HG02763 (cell line): ENCODE measurements around the gene HAPSTR1.

Experiments used
- ATAC-seq: cut with Tn5 transposase; IDR thresholded peaks from one replicate; pipeline ENCODE4 v1.9.1; 2021; ENCODE audit warnings: mild to moderate bottlenecking, moderate library complexity; ENCODE audit not compliant: unreplicated experiment

Gene HAPSTR1

GRCh38 chr16:9095656-9096397 lies 4.4 kb downstream of the HAPSTR1 start:
- ATAC-seq, result no peak

DNA sequence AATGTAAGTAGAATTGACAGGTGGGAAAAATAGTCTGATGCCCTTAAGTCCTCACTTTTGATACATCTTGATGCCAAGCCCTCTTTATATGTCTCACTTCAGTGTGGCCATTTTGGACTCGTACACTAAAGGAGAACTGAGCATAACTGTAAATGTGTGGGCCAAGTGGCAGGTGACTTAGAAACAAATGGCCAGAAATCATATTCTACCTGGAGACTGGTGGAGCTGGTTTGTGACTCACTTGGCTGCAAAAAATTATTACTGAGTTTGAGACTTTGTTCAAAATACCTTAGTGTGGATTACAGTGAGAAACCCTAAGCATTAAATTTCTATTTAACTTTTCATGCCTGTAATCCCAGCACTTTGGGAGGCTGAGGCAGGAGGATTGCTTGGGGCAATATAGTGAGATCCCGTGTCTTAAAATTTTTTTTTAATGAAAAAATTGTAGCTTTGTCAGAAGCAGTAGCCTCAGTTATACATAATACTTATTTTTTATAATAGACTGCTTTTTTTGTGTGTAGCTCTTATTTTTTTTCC lies 5.0 kb downstream of the HAPSTR1 start:
- ATAC-seq, result no peak

DNA sequence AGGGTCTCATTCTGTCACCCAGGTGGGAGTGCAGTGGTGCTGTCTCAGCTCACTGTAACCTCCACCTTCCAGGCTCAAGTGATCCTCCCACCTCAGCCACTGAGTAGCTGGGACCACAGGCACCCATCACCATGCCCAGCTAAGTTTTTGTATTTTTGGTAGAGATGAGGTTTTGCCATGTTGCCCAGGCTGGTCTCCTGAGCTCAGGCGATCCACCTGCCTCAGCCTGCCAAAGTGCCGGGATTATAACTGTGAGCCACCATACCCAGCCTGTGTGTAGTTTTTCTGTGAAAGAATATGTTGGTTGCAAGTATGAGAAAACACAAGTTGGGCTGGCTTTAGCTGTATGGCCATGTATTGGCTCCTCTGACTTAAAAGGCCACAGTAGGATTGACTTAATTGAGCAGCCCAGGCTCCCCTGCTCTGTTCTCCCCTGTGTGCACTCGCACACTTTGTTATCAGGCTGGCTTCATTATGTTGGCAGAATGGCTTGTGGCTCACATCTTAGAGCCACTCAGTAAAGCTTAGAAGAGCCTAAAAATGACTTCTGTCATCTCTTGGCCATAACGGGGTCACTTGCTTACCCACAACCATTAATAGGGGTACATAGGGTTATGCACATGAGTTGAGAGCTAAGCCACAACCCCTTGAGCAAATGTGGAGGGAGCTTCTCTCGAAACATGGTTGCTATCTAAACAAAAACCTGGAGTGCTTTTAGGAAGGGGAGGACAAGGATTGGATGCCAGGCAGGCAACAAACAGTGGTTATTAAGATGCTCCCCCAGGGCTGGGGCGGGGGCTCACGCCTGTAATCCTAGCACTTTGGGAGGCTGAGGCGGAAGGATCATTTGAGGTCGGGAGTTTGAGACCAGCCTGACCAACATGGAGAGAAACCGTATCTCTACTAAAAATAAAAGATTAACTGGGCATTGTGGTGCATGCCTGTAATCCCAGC lies 6.1 kb downstream of the HAPSTR1 start:
- ATAC-seq, result no peak

DNA sequence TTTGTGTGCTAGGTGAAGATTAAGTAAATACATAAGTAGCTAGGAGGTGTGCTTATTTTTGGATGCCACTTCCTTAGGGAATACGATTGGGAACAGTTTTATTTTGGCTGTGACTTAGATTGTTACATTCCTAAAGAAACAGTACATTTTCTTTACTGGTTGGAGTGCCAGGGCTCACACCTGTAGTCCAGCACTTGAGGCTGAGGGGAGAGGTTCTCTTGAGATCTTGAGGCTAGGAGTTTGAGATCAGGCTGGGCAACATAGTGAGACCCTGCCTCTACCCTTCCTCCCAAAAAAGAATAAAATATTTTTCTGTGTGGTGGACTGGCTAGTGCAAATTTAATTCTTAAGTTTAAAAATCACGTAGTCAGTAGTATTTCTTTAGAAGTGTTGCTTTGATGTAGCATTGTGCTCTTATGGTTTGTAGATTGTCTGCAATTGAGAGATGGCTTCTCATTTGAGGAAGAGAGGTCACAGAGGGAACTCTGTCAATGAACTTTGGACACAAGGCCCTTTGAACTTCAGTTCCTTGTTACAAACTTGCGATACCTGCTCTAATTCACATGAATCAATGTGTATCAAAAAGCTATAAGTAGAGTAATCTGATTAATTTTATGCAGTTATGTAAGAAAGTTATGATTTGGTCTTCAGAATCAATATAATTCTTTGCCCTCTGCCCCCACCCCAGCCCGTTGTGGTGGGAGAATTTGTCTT lies 7.1 kb downstream of the HAPSTR1 start:
- no peak for ATAC-seq

GRCh38 chr16:9099131-9099625 lies 7.7 kb downstream of the HAPSTR1 start:
- ATAC-seq, result peak; percentile 36

DNA sequence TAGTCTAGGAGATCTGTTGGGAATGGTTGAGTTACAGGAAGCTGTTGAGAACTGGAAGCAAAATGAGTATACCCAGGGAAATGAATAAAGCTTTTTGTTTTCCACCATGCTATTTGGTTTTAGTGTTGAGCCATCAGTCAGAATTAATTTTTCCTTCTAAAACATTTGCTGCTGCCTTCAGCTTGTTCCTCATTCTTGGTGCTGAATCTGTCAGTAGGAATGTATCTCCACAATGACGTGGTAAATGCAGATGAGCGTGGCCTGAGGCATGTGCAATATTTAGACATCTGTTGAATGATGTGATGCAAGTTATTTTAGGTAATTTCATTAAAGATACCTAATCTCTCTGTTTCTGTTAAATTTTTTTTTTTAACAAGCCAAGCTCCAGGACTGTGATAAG lies 10.9 kb downstream of the HAPSTR1 start:
- ATAC-seq, result no peak

DNA sequence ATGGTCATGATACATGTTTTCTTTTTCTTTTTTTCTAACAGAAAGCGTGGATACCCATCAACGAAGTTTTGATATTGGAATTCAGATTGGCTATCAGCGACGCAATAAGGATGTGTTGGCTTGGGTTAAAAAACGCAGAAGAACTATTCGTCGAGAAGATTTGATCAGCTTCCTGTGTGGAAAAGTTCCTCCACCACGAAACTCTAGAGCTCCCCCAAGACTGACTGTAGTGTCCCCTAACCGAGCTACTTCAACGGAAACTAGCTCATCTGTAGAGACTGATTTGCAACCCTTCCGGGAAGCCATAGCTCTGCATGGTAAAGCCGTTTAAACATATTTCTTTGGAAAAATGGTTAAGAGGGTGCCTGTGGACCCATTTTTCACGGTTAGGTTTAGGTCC lies 11.5 kb downstream of the HAPSTR1 start:
- no peak for ATAC-seq

DNA sequence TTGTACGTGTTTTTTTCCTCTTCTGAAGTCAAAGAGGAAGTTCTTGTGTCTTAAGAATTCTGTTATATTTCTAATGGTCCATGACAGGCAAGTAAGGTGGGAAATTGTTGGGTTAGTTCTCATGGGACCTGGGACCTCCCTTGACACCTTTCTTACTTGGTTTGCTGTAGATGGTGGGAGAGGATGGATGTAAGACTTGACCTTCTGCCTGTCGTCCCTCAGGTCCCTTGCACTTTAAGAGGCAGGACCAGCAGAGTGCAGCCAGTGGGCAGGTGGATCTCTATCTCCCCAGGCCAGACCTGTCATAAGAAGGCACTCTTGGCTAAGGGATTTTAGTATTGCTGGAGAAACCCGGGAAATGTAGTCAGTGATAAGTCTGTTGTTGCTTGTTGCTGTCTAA lies 12.1 kb downstream of the HAPSTR1 start:
- no peak for ATAC-seq

DNA sequence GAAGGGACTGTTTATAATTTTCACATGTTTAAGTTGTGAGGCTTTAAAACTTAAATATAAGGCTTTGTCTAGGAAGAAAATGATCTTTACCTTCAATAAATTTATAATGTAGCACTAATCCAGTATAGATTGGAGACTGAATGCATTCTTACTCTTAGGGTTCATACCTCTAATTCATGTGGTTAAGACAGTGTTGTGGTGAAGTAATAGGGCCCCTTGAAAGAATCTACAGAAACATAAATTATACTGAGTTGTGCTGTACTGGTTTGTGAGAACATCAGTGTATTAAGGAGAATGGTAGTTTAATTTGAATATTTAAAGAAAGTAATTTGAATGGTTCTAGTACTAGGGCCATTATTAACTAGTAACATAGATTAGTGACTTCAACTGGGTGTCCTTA lies 13.7 kb downstream of the HAPSTR1 start:
- ATAC-seq, result no peak

GRCh38 chr16:9107025-9107970 lies 15.9 kb downstream of the HAPSTR1 start:
- ATAC-seq, result no peak

GRCh38 chr16:9109255-9109654 lies 17.8 kb downstream of the HAPSTR1 start:
- ATAC-seq, result no peak

DNA sequence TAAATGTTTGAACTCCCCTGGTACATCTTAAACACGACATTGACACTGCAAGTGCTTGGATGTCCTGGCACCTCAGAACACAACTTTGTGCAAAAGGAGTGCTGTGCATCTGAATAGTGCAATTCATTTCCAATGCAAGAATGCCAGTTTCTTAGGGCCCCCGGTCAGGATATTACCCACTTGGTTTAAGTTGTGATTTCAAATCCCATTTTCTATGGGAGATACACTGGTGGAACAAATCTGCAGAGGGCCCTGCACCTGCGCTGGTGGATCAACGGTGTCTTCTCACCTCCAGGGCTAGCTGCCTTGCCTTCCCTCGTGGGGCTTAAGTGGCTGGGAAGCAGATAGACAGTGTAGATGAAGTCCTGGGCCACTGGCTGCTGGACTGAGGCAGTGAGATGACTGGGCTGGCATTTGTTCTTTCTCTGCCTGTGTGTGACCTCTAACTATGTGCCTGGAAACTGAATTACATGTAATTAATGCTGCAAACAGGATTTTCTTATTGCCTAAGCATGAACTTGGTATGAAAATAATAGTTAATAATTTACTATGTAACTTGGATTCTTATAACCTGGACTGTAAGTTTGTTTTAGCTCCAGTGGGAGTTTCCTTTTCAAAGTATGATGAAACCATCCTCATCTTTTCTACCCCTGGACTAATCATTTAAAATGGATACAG lies 20.9 kb downstream of the HAPSTR1 start:
- ATAC-seq, result no peak

DNA sequence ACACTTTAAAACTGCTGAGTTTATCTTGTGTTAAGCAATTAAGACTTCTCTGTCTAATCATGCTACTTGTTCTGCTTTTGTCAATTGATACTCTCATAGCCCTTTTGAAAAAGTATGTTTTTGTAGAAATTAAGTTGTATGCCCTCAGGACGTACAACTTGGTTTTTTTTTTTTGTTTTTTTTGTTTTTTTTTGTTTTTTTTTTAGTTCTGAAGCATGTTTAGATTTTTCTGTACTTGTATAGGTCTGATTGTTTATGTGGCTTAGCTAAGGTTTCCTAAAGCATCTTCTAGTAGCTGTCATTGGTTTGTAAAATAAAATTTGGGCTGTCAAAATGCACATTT lies 21.4 kb downstream of the HAPSTR1 start:
- ATAC-seq, result no peak

- ATAC-seq, result no peak
Observed at GRCh38 chr16:9113707-9114106, 22.3 kb downstream of the HAPSTR1 start.

- ATAC-seq, result no peak
Observed at GRCh38 chr16:9114112-9114511, 22.7 kb downstream of the HAPSTR1 start.

DNA sequence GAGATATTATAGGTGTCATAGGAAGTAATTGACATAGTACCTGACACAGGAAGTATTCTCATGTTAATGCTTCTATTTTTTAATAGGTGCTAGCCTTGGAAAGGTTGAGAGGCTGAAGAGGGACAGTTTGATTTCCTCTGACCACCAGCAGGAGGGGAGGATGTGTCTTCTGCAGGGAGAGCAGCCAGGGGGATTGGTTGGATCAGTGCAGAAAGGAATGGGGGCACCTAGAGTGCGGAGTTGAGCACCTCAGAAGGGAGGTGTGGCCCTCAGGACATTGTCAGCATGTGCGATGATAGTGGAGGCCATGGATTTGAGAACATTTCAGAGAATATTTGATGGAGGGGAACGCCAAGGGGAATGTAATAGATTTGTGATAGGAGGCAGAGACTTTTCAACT lies 23.4 kb downstream of the HAPSTR1 start:
- ATAC-seq, result no peak

GRCh38 chr16:9115277-9115676 lies 23.8 kb downstream of the HAPSTR1 start:
- no peak for ATAC-seq

DNA sequence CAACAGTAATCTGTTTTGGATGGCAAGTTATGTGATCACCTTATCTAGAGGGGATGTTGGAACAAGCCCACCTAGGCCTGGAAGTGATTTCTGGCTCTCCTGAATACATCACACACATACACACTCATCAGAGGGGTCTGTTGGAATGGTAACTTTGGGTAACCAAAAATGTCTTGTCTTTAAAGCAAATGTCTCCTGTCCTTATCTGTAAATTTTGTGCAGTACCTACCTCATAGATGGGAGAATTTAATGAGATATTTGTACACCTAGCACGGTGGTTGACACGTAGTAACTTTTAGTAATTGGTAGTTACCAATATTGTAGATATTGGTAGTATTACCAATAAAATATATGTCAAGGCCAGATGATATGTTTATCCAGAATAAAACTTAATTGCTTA lies 24.7 kb downstream of the HAPSTR1 start:
- no peak for ATAC-seq

- ATAC-seq, result no peak
Observed at GRCh38 chr16:9118170-9118569, 26.7 kb downstream of the HAPSTR1 start.
